Choroid plexus epithelial cell (primary cell): ENCODE measurements around the gene TAF12.

ENCODE experiments used
- DNase-seq: peaks from one replicate; pipeline ENCODE4 v3.0.0-alpha.2; 2010; ENCODE audit warnings: low read depth
- H3K4me3 ChIP-seq: 2 replicates; pipeline ENCODE4 v1.5.1; 2011; ENCODE audit warnings: low read depth, mild to moderate bottlenecking, control low read depth, low read length, moderate library complexity
- TF ChIP-seq, protein P1 (sequence below): conservative IDR thresholded peaks from 2 replicates; pipeline ENCODE4 v1.5.1; 2011; ENCODE audit warnings: low read depth, mild to moderate bottlenecking, control low read depth, inconsistent platforms, low read length, moderate library complexity

TAF12 gene

GRCh38 chr1:28642056-28642846, 616 bp downstream of the TAF12 start:
- peak; percentile 43 for DNase-seq
- peak overlapping the region; percentile 94 for H3K4me3 ChIP-seq
- TF ChIP-seq, protein P1, sequence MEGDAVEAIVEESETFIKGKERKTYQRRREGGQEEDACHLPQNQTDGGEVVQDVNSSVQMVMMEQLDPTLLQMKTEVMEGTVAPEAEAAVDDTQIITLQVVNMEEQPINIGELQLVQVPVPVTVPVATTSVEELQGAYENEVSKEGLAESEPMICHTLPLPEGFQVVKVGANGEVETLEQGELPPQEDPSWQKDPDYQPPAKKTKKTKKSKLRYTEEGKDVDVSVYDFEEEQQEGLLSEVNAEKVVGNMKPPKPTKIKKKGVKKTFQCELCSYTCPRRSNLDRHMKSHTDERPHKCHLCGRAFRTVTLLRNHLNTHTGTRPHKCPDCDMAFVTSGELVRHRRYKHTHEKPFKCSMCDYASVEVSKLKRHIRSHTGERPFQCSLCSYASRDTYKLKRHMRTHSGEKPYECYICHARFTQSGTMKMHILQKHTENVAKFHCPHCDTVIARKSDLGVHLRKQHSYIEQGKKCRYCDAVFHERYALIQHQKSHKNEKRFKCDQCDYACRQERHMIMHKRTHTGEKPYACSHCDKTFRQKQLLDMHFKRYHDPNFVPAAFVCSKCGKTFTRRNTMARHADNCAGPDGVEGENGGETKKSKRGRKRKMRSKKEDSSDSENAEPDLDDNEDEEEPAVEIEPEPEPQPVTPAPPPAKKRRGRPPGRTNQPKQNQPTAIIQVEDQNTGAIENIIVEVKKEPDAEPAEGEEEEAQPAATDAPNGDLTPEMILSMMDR = no peak

DNA sequence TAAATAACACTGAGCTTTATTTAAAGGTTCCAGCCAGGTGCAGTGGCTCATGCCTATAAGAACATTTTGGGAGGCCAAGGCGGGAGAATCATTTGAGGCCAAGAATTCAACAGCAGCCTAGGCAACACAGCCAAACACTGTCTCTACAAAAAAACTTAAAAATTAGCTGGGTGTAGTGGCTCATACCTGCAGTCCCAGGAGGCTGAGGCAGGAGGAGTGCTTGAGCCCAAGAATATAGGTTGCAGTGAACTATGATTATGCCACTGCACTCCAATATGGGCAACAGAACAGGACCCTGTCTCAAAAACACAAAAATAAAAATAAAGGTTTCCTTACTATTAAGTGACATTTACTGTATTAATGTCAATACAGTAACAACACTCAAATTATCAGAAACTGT, 2.1 kb downstream of the TAF12 start:
- H3K4me3 ChIP-seq = no peak overlapping the region
- TF ChIP-seq, protein P1 = peak; percentile 68
- DNase-seq = peak; percentile 52

GRCh38 chr1:28632560-28632959, 10.3 kb downstream of the TAF12 start:
- TF ChIP-seq, protein P1 = no peak
- no peak for DNase-seq
- H3K4me3 ChIP-seq = no peak overlapping the region

- no peak for DNase-seq
- H3K4me3 ChIP-seq = no peak overlapping the region
- TF ChIP-seq, protein P1 = no peak
Measured at GRCh38 chr1:28631713-28632112, 11.2 kb downstream of the TAF12 start.

DNA sequence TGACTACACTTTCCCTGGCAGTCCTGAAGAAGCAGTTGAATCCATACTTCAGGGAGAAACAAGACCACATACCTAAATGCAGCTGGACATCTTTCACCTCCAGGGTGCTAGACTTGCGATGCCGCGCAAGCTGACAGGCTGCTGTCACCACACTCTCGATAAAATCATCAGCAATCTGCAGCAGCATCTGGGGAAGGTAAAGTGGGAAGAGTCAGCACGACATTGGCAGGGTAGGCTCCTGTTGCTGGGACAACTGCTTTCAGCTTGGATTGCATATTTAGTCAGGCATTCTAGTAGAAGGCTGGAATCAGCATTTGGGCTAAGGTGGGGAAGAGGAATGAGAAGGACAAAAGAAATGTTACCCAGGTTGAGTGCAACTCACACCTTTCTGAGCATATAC, 29.7 kb downstream of the TAF12 start:
- no peak overlapping the region for H3K4me3 ChIP-seq
- DNase-seq = no peak
- TF ChIP-seq, protein P1 = no peak

- H3K4me3 ChIP-seq = no peak overlapping the region
- TF ChIP-seq, protein P1 = no peak
- DNase-seq = no peak
Measured at GRCh38 chr1:28606771-28607170, 36.1 kb downstream of the TAF12 start.

DNA sequence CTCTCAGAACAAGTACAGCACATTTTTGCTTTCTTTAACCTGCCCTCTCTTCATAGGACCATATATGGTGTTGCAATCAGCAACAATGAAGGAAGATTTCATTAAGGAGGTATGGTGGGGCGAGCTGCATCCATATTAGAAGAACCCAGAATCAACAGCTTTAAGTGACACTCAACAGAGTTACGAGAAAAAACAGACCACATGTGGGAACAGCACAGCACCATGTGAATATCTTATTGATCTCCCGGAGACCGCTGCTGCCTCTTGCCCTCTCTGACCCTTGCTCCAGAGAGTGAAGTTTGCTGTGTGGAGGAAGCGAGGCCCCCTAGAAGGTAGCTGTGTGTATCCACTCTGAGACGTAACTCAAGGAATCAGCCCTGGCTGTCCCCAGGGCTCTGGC, 37.9 kb downstream of the TAF12 start:
- no peak overlapping the region for H3K4me3 ChIP-seq
- TF ChIP-seq, protein P1 = no peak
- no peak for DNase-seq
